SU-DHL-6 (cell line): Measurements from ENCODE around the gene GABBR2.

ENCODE experiments used
- CTCF ChIP-seq: fragments of 200-600 bp; sonication (generic); IDR thresholded peaks from one replicate; pipeline ENCODE4 v1.5.1; 2017; ENCODE audit warnings: antibody characterized with exemption, mild to moderate bottlenecking, low read length, moderate library complexity; ENCODE audit not compliant: insufficient read depth, poor library complexity, severe bottlenecking
- EZH2phosphoT487 ChIP-seq: fragments of 200-600 bp; sonication (generic), shearing (Covaris generic); conservative IDR thresholded peaks from 2 replicates; pipeline ENCODE4 v1.6.1; 2018; ENCODE audit warnings: mild to moderate bottlenecking, antibody characterized with exemption, low read length, moderate library complexity, mixed read lengths

DNA sequence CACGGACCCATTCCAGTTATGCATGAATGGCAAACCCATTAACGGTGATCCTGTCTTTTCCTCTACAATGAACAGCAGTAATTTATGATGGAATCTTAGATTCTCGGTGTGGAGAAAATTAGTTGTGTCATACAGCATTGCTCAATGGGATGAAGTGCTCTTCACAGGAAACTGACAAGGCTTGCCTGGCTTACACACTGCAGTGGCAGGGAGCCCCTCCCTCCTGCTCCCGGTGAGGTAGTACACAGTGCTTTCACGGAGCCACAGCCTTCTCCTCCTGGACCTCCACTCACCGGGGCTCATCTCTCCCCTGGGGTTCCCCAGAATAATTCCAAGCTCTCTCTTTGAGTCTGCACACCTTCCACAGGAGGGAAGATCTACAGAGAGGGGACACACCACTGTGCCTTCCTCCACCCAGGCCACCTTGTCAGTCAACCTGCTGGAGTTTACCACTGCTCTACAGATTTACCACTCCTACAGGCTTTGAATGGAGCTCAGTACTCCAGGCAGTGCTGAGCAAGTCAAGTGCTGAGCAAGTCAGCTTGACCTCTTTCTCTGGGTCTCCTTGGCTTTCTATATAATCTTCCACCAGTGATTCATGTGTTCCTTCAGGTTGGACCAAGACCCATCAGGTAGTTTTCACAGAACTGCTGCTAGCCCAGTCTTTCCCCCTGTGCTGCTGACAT lies 394.2 kb downstream of the GABBR2 start:
- no peak for TF ChIP-seq CTCF
- no peak for TF ChIP-seq EZH2phosphoT487
